Stimulated activated naive B cell treated with anti-CD40 and anti-IgM and Interleukin-4, amounts not matched to agents 10 μg/mL and 1 μg/mL and 100 μg/mL, for 72 hours (primary cell): ENCODE results near the gene CPA2.
"Not testable (repeated sequence)": the region's sequence is repeated elsewhere in the genome, so short reads cannot be mapped to it uniquely, and the experiment has no call there.

Experiments used
- ATAC-seq, 2 donors: fragments of 150-1000 bp; cut with Tn5 transposase; replicated peaks; 2 replicates each; pipeline ENCODE4 v1.10.0; 2021; ENCODE audit warnings: moderate library complexity in 1 of 2
- DNase-seq: peaks from one replicate; pipeline ENCODE4 v3.0.0; 2021
- H3K27ac Mint-ChIP-seq: one replicate; pipeline ENCODE4 v1.8.0; 2022; ENCODE audit warnings: mild to moderate bottlenecking, mixed read lengths
- H3K27me3 Mint-ChIP-seq, 2 donors: one replicate each; pipeline ENCODE4 v1.8.0; 2022; ENCODE audit warnings: mixed read lengths in 2 of 2
- H3K36me3 Mint-ChIP-seq, 2 donors: one replicate each; pipeline ENCODE4 v1.8.0; 2022; ENCODE audit warnings: mixed read lengths in 2 of 2, mild to moderate bottlenecking in 1 of 2
- H3K4me1 Mint-ChIP-seq, 2 donors: one replicate each; pipeline ENCODE4 v1.8.0; 2022; ENCODE audit warnings: mixed read lengths in 2 of 2, mild to moderate bottlenecking in 1 of 2
- H3K4me3 Mint-ChIP-seq, 2 donors: one replicate each; pipeline ENCODE4 v1.8.0; 2022; ENCODE audit warnings: mild to moderate bottlenecking in 2 of 2, mixed read lengths in 2 of 2, moderate library complexity in 1 of 2
- H3K9me3 Mint-ChIP-seq, 2 donors: one replicate each; pipeline ENCODE4 v1.8.0; 2022; ENCODE audit warnings: mixed read lengths in 2 of 2, mild to moderate bottlenecking in 1 of 2

CPA2 gene

GRCh38 chr7:130299866-130300265 lies 33.2 kb downstream of the CPA2 start:
- no peaks in the 10 kb centered on the region for H3K36me3 Mint-ChIP-seq
- H3K4me3 Mint-ChIP-seq: no peak overlapping the region
- no peaks in the 10 kb centered on the region for H3K4me1 Mint-ChIP-seq
- DNase-seq: no peak
- ATAC-seq: no peak
- peaks cover 6 to 11% of the 10 kb centered on the region in 2 donors for H3K27me3 Mint-ChIP-seq
- no peaks in the 10 kb centered on the region for H3K9me3 Mint-ChIP-seq
- H3K27ac Mint-ChIP-seq: no peak overlapping the region

- Mint-ChIP-seq H3K4me3 (no peak overlapping the region), H3K27ac (no peak overlapping the region), H3K4me1 (no peaks in the 10 kb centered on the region), H3K27me3 (peaks cover 4 to 12% of the 10 kb centered on the region in 2 donors), H3K36me3 (no peaks in the 10 kb centered on the region), H3K9me3 (no peaks in the 10 kb centered on the region)
- DNase-seq (no peak), ATAC-seq (no peak)
These were observed 34.9 kb downstream of the CPA2 start for GRCh38 chr7:130301501-130302020.

DNA sequence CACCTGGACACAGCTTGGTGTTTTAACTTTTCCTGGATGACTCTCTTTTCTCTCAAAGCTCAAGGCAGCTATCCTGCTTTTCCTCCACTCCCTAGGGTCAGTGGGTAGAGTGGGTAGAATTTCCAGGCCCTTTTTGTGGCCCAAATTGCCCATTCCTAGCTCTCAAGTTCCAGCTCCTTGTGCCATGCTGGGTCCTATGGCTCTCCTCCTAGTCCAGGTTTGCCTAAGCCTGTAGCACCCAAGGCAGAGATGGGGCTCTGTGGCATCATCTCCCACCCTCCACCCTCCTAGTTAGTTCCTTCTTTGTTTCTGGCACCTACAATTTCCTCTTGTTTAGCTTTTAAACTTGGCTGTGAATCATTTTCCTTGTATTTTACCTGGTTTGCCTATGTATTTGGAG lies 36.0 kb downstream of the CPA2 start:
- no peak for ATAC-seq
- H3K27me3 Mint-ChIP-seq: peaks cover 4 to 12% of the 10 kb centered on the region in 2 donors
- no peak overlapping the region for H3K4me3 Mint-ChIP-seq

DNA sequence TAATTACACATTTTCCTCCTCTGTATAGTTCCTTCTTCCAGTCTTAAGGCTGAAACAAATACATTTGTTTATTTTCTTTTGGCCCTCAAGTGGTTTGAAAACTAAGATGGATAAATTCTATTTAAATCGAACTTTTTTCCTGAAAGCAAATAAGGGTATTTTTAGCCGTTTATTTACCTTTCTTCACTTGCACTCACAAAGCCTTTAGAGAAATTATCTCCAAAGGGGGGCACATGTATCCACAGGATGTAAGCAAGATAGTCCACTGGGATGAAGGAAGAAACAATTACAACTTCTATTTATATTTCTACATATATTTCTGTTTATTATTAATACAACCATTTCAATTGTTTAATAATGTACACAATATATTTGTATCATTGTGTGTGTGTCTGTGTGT lies 36.5 kb downstream of the CPA2 start:
- no peak overlapping the region for H3K27ac Mint-ChIP-seq
- H3K4me1 Mint-ChIP-seq: no peaks in the 10 kb centered on the region
- H3K27me3 Mint-ChIP-seq: peaks cover 4 to 12% of the 10 kb centered on the region in 2 donors
- H3K36me3 Mint-ChIP-seq: no peaks in the 10 kb centered on the region
- no peak overlapping the region for H3K4me3 Mint-ChIP-seq
- ATAC-seq (no peak), DNase-seq (no peak)
- no peaks in the 10 kb centered on the region for H3K9me3 Mint-ChIP-seq

More for the DNA sequence above, 36.0 kb downstream of the CPA2 start:
- Mint-ChIP-seq H3K4me1 (no peaks in the 10 kb centered on the region), H3K36me3 (no peaks in the 10 kb centered on the region), H3K9me3 (no peaks in the 10 kb centered on the region), H3K27ac (no peak overlapping the region)
- no peak for DNase-seq

- H3K36me3 Mint-ChIP-seq: no peaks in the 10 kb centered on the region
- H3K4me3 Mint-ChIP-seq: no peak overlapping the region
- no peak overlapping the region for H3K27ac Mint-ChIP-seq
- peaks cover 4 to 12% of the 10 kb centered on the region in 2 donors for H3K27me3 Mint-ChIP-seq
- H3K4me1 Mint-ChIP-seq: no peaks in the 10 kb centered on the region
- DNase-seq: no peak
- H3K9me3 Mint-ChIP-seq: no peaks in the 10 kb centered on the region
- no peak for ATAC-seq
These were observed 36.9 kb downstream of the CPA2 start for GRCh38 chr7:130303551-130303950.

GRCh38 chr7:130303982-130304381 lies 37.3 kb downstream of the CPA2 start:
- Mint-ChIP-seq H3K27me3 (peaks cover 4 to 12% of the 10 kb centered on the region in 2 donors), H3K9me3 (no peaks in the 10 kb centered on the region), H3K36me3 (no peaks in the 10 kb centered on the region), H3K4me3 (no peak overlapping the region), H3K27ac (no peak overlapping the region), H3K4me1 (no peaks in the 10 kb centered on the region)
- DNase-seq (no peak), ATAC-seq (no peak)

DNA sequence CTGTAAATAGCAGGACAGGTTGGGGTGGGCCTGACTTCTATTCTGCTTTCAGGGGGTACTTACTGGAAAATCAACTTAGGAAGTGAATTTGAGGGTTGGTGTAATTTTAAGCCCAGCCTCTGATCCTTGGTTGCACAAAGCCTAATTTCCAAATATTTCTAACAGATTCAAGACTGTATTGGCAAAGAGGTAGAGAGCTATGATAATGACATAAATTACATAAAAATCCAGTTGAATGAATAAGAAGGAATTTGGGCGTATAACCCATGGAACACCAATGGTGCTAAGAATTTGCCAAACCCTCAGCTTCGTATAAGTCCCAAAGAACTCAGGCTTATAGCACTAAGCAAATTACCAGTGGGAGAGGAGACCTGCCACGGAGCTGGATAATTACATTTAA lies 38.2 kb downstream of the CPA2 start:
- Mint-ChIP-seq H3K9me3 (no peaks in the 10 kb centered on the region), H3K4me1 (no peaks in the 10 kb centered on the region), H3K27ac (no peak overlapping the region), H3K4me3 (no peak overlapping the region), H3K36me3 (no peaks in the 10 kb centered on the region), H3K27me3 (peaks cover 4 to 12% of the 10 kb centered on the region in 2 donors)
- DNase-seq: no peak
- no peak for ATAC-seq

GRCh38 chr7:130305433-130306042 lies 38.9 kb downstream of the CPA2 start:
- Mint-ChIP-seq H3K36me3 (no peaks in the 10 kb centered on the region), H3K4me3 (no peak overlapping the region), H3K27ac (no peak overlapping the region), H3K27me3 (peaks cover 4 to 12% of the 10 kb centered on the region in 2 donors), H3K4me1 (no peaks in the 10 kb centered on the region), H3K9me3 (no peaks in the 10 kb centered on the region)
- ATAC-seq (no peak), DNase-seq (no peak)

DNA sequence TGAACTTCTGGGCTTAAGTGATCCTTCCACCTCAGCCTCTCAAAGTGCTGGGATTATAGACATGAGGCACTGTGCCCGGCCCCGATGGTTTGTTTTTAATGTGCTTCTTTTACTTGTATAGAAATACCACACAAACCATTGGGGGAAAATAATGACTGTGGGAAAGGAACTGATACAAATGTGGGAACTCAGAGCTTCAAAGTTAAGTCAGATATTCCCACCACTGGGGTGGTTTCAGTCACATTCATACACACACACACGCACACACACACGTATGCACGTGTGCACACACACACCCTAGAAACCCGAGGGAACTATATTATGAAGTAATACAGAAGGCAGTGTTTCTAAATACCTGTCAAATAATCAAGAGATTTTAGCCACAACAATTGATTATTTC lies 43.3 kb downstream of the CPA2 start:
- DNase-seq: peak; percentile 2
- ATAC-seq: peak in 1 of 2 donors; percentile 50
- peaks cover 0 to 2% of the 10 kb centered on the region in 2 donors for H3K9me3 Mint-ChIP-seq
- H3K4me3 Mint-ChIP-seq: no peak overlapping the region
- H3K27me3 Mint-ChIP-seq: peaks cover under 1 to 7% of the 10 kb centered on the region in 2 donors
- H3K36me3 Mint-ChIP-seq: no peaks in the 10 kb centered on the region
- no peak overlapping the region for H3K27ac Mint-ChIP-seq
- no peaks in the 10 kb centered on the region for H3K4me1 Mint-ChIP-seq

GRCh38 chr7:130314305-130314704 lies 47.6 kb downstream of the CPA2 start:
- H3K9me3 Mint-ChIP-seq: peaks cover 0 to 2% of the 10 kb centered on the region in 2 donors
- no peaks in the 10 kb centered on the region for H3K4me1 Mint-ChIP-seq
- peaks cover 0 to 8% of the 10 kb centered on the region in 2 donors for H3K27me3 Mint-ChIP-seq
- H3K4me3 Mint-ChIP-seq: no peak overlapping the region
- ATAC-seq (no peak), DNase-seq (no peak)
- H3K36me3 Mint-ChIP-seq: no peaks in the 10 kb centered on the region
- no peak overlapping the region for H3K27ac Mint-ChIP-seq

- Mint-ChIP-seq H3K9me3 (peaks cover 0 to 3% of the 10 kb centered on the region in 2 donors), H3K27me3 (peaks cover 0 to 8% of the 10 kb centered on the region in 2 donors), H3K36me3 (no peaks in the 10 kb centered on the region), H3K4me1 (no peaks in the 10 kb centered on the region), H3K27ac (no peak overlapping the region), H3K4me3 (no peak overlapping the region)
- DNase-seq: no peak
- ATAC-seq: no peak
These were observed 52.9 kb downstream of the CPA2 start for GRCh38 chr7:130319541-130319940.

DNA sequence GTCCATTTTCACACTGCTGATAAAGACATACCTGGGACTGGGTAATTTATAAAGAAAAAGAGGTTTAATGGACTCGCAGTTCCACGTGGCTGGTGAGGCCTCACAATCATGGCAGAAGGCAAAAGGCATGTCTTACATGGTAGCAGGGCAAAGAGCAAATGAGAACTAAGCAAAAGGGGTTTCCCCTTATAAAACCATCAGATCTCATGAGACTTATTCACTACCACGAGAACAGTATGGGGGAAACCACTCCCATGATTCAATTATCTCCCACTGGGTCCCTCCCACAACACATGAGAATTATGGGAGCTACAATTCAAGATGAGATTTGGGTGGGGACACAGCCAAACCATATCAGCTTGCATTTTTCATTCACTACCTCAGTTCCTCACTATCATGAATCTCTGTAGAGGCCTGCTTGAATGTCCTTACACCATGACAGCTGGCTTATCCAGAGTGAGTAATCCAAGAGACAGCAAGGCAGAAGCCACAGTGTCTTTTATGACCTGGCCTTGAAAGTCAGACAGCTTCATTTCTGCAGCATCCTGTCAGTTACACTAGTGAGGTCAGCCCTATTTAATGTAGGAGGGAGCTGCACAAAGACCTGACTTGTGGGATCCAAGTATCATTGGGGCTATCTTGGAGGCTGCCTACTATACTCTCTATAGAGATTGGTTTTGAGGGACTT lies 55.0 kb downstream of the CPA2 start:
- not testable (repeated sequence) for H3K36me3 Mint-ChIP-seq, DNase-seq, H3K4me3 Mint-ChIP-seq, H3K9me3 Mint-ChIP-seq, ATAC-seq, H3K4me1 Mint-ChIP-seq, H3K27ac Mint-ChIP-seq
- H3K27me3 Mint-ChIP-seq: peaks cover 0 to 11% of the 10 kb centered on the region in 2 donors

DNA sequence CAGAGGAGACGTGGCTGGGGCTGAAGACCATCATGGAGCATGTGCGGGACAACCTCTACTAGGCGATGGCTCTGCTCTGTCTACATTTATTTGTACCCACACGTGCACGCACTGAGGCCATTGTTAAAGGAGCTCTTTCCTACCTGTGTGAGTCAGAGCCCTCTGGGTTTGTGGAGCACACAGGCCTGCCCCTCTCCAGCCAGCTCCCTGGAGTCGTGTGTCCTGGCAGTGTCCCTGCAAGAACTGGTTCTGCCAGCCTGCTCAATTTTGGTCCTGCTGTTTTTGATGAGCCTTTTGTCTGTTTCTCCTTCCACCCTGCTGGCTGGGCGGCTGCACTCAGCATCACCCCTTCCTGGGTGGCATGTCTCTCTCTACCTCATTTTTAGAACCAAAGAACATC lies 56.0 kb downstream of the CPA2 start:
- H3K4me3 Mint-ChIP-seq: no peak overlapping the region
- peaks cover 0 to 3% of the 10 kb centered on the region in 2 donors for H3K9me3 Mint-ChIP-seq
- H3K27me3 Mint-ChIP-seq: peaks cover 0 to 9% of the 10 kb centered on the region in 2 donors
- DNase-seq (no peak), ATAC-seq (no peak)
- no peaks in the 10 kb centered on the region for H3K36me3 Mint-ChIP-seq
- no peaks in the 10 kb centered on the region for H3K4me1 Mint-ChIP-seq
- no peak overlapping the region for H3K27ac Mint-ChIP-seq

DNA sequence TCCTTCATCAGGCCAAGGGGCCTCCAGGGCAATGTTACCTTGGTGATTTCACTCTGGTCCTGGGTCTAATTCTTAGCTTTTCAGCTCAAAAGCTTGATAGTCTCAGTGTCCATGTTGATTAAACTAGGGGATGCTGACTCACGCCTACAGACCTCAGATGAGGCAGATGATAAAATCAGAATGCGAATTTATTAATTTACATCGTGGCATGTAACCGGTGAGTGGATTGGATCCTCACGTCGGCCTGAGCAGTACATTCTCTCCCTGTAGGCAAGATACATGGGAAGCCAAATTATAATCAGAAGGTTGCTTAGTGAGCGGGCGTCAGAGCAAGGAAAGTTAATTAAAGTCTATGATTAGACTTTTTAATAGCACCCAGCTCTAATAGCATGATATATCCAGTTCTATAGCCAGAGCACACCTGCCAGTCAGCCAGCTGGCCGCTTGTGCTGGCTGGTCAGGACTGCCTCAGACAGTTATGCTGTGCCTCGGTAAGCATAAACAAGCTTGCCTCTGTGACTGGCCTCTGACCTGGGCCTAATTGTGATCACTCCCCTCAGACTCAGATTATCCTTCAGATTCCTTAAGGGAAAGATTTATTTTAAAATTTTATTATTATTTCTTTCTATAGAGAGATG lies 57.8 kb downstream of the CPA2 start:
- H3K4me3 Mint-ChIP-seq: no peak overlapping the region
- DNase-seq: no peak

GRCh38 chr7:130329681-130330080 lies 63.0 kb downstream of the CPA2 start:
- DNase-seq (no peak), ATAC-seq (no peak)
- H3K9me3 Mint-ChIP-seq: no peaks in the 10 kb centered on the region
- no peaks in the 10 kb centered on the region for H3K36me3 Mint-ChIP-seq
- peaks cover 0 to 3% of the 10 kb centered on the region in 2 donors for H3K27me3 Mint-ChIP-seq
- H3K4me3 Mint-ChIP-seq: no peak overlapping the region
- no peaks in the 10 kb centered on the region for H3K4me1 Mint-ChIP-seq
- no peak overlapping the region for H3K27ac Mint-ChIP-seq

More for the DNA sequence above, 57.8 kb downstream of the CPA2 start:
- Mint-ChIP-seq H3K27me3 (peaks cover 0 to 3% of the 10 kb centered on the region in 2 donors), H3K36me3 (no peaks in the 10 kb centered on the region), H3K4me1 (no peaks in the 10 kb centered on the region), H3K27ac (no peak overlapping the region), H3K9me3 (peaks cover 0 to 3% of the 10 kb centered on the region in 2 donors)
- no peak for ATAC-seq
